Neutrophil (primary cell): ENCODE data around the gene OTOS.

Experiments used
- H3K27ac ChIP-seq: fragments of 200-600 bp; sonication (generic); 2 replicates; pipeline ENCODE4 v1.5.1; 2016; ENCODE audit warnings: mild to moderate bottlenecking, moderate library complexity
- H3K27me3 ChIP-seq: fragments of 200-600 bp; sonication (generic); 2 replicates; pipeline ENCODE4 v1.6.0; 2016; ENCODE audit warnings: mild to moderate bottlenecking
- H3K36me3 ChIP-seq: fragments of 200-600 bp; sonication (generic); 2 replicates; pipeline ENCODE4 v1.5.1; 2017
- H3K4me1 ChIP-seq, 2 experiments: fragments of 200-600 bp in 1 of 2; sonication (generic) in 1 of 2; 1 replicate in 1 of 2; 2 replicates in 1 of 2; pipeline versions ENCODE4 v1.5.1 to v1.6.1; 2013 to 2016; ENCODE audit warnings: low read depth in 1 of 2, low read length in 1 of 2, mild to moderate bottlenecking in 1 of 2, moderate library complexity in 1 of 2; ENCODE audit not compliant: control insufficient read depth in 1 of 2, insufficient read depth in 1 of 2
- H3K4me3 ChIP-seq, 2 experiments: fragments of 200-600 bp in 1 of 2; sonication (generic) in 1 of 2; 1 replicate in 1 of 2; 2 replicates in 1 of 2; pipeline ENCODE4 v1.5.1; 2013 to 2016; ENCODE audit warnings: low read depth in 1 of 2, low read length in 1 of 2, mild to moderate bottlenecking in 1 of 2, moderate library complexity in 1 of 2
- H3K9me3 ChIP-seq: fragments of 200-600 bp; sonication (generic); 2 replicates; pipeline ENCODE4 v1.5.1; 2016
- TF ChIP-seq, protein P1 (sequence below): fragments of 200-600 bp; sonication (generic); IDR thresholded peaks from 2 replicates; pipeline ENCODE4 v1.5.1; 2016; ENCODE audit warnings: antibody characterized with exemption

The OTOS gene

DNA sequence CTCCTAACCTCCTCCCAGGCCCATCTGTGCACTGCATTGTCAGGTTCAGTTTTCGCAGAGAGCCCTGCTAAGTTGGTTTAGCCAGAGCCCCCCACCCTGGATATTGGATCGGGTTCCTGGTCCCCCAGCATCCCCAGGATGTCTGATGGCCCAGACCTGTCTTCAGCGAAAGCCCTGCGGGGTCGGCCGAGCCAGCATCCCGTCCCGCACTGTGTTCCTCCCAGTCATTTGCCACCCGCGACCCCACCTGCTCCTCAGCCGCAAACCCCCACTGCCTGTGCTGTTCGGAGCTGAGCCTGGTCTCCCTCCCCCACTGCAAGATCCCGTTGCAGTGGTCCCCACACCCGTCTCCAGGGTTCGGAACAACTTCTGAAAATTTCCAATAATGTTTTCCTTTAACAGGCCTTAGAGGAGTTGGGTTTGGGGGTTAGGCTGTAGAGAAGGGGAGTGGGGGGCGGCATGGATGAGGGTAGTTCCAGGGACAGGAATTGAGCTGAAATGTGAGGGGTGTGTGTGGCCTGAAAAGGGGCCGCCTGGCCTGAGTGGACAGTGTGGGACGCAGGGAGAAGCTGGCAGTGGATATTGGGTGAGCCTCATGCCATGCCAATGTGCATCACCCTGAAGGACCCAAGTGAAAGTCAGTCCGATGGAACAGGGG, 2.7 kb downstream of the OTOS start:
- H3K27me3 ChIP-seq = peaks cover 50% of the 10 kb centered on the region
- H3K4me3 ChIP-seq = no peak overlapping the region
- H3K4me1 ChIP-seq = peaks cover 17 to 18% of the 10 kb centered on the region in 2 experiments
- H3K36me3 ChIP-seq = peaks cover 11% of the 10 kb centered on the region
- H3K9me3 ChIP-seq = no peaks in the 10 kb centered on the region
- no peak overlapping the region for H3K27ac ChIP-seq
- TF ChIP-seq, protein P1, sequence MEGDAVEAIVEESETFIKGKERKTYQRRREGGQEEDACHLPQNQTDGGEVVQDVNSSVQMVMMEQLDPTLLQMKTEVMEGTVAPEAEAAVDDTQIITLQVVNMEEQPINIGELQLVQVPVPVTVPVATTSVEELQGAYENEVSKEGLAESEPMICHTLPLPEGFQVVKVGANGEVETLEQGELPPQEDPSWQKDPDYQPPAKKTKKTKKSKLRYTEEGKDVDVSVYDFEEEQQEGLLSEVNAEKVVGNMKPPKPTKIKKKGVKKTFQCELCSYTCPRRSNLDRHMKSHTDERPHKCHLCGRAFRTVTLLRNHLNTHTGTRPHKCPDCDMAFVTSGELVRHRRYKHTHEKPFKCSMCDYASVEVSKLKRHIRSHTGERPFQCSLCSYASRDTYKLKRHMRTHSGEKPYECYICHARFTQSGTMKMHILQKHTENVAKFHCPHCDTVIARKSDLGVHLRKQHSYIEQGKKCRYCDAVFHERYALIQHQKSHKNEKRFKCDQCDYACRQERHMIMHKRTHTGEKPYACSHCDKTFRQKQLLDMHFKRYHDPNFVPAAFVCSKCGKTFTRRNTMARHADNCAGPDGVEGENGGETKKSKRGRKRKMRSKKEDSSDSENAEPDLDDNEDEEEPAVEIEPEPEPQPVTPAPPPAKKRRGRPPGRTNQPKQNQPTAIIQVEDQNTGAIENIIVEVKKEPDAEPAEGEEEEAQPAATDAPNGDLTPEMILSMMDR = no peak

- peak overlapping the region; percentile 5 for H3K27ac ChIP-seq
- TF ChIP-seq, protein P1 = no peak
Measured at GRCh38 chr2:240136671-240137292, 3.7 kb downstream of the OTOS start.

GRCh38 chr2:240136013-240136670, 4.3 kb downstream of the OTOS start, which contains the start of gene COPS9:
COPS9 (minus strand) TSS chr2:240136305; CDS start chr2:240136284, 21 bp downstream.
- Histone ChIP-seq H3K4me1 (peaks cover 17 to 18% of the 10 kb centered on the region in 2 experiments), H3K4me3 (peak within 1 kb of the TSS; percentile 68 to 69), H3K27me3 (peaks cover 47% of the 10 kb centered on the region), H3K27ac (peak within 1 kb of the TSS; percentile 5), H3K36me3 (peaks cover 27% of the 10 kb centered on the region), H3K9me3 (no peaks in the 10 kb centered on the region)
- TF ChIP-seq, protein P1 = no peak

More at GRCh38 chr2:240136671-240137292, 3.7 kb downstream of the OTOS start:
- Histone ChIP-seq H3K27me3 (peaks cover 49% of the 10 kb centered on the region), H3K36me3 (peaks cover 21% of the 10 kb centered on the region), H3K4me3 (peak overlapping the region; percentile 68 to 69), H3K9me3 (no peaks in the 10 kb centered on the region), H3K4me1 (peaks cover 17 to 18% of the 10 kb centered on the region in 2 experiments)

DNA sequence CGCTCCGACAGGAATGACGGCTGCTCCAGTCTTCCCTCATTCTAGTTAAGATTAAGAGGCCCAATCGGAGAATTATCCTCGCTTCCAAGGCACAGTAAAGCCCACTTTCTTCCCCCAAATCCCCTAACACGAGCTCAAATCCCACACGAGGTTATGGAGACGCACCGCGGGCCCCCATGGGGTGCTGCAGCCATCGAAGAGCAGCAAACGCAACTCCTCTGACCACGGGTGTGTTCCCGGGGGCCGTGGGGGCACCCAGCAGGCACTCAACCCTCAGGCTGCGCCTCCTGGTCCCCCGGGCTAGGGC, 4.8 kb downstream of the OTOS start:
- H3K27me3 ChIP-seq = peaks cover 42% of the 10 kb centered on the region
- H3K9me3 ChIP-seq = no peaks in the 10 kb centered on the region
- H3K4me3 ChIP-seq = peak overlapping the region; percentile 68 to 69
- TF ChIP-seq, protein P1 = no peak
- H3K4me1 ChIP-seq = peaks cover 17 to 18% of the 10 kb centered on the region in 2 experiments
- peaks cover 32% of the 10 kb centered on the region for H3K36me3 ChIP-seq
- peak overlapping the region; percentile 5 for H3K27ac ChIP-seq

- H3K36me3 ChIP-seq = peaks cover 38% of the 10 kb centered on the region
- peak overlapping the region; percentile 68 to 69 for H3K4me3 ChIP-seq
- no peak overlapping the region for H3K27ac ChIP-seq
- peaks cover 17 to 18% of the 10 kb centered on the region in 2 experiments for H3K4me1 ChIP-seq
- TF ChIP-seq, protein P1 = no peak
- peaks cover 36% of the 10 kb centered on the region for H3K27me3 ChIP-seq
- H3K9me3 ChIP-seq = no peaks in the 10 kb centered on the region
Measured at GRCh38 chr2:240134956-240135520, 5.4 kb downstream of the OTOS start.
